Activated CD8-positive, alpha-beta T cell treated with anti-CD3 and anti-CD28 coated beads, Interleukin-2, amount 10 ng/mL, durations not matched to agents 7 days and 5 days (primary cell): ENCODE results near the gene HOXC9. TPM values are rescaled to one million over a fixed set of nuclear protein-coding genes. Genes with fewer than 3 reads are reported as not detected.

Experiments used
- ATAC-seq: fragments of 150-1000 bp; cut with Tn5 transposase; one replicate; pipeline ENCODE4 v1.10.0; 2021; ENCODE audit warnings: moderate library complexity
- CTCF ChIA-PET: fragments of 350-600 bp; sonication (Branson Sonifier 250); formaldehyde crosslinking; loops from one replicate; lab custom pipeline; 2021; ENCODE audit warnings: antibody characterized with exemption; lab: Charles Lee
- POLR2A ChIA-PET: fragments of 350-600 bp; sonication (Branson Sonifier 250); formaldehyde crosslinking; loops from one replicate; lab custom pipeline; 2021; ENCODE audit warnings: antibody characterized with exemption; lab: Charles Lee
- DNase-seq: peaks from one replicate; pipeline ENCODE4 v3.0.0-alpha.2; 2020
- H3K27ac Mint-ChIP-seq: one replicate; pipeline ENCODE4 v1.8.0; 2021; ENCODE audit warnings: mild to moderate bottlenecking, mixed read lengths
- H3K27me3 Mint-ChIP-seq: one replicate; pipeline ENCODE4 v1.8.0; 2021; ENCODE audit warnings: low read depth, mixed read lengths
- H3K36me3 Mint-ChIP-seq: one replicate; pipeline ENCODE4 v1.8.0; 2021; ENCODE audit warnings: low read depth, mixed read lengths
- H3K4me1 Mint-ChIP-seq: one replicate; pipeline ENCODE4 v1.8.0; 2021; ENCODE audit warnings: low read depth, mixed read lengths
- H3K4me3 Mint-ChIP-seq: one replicate; pipeline ENCODE4 v1.8.0; 2021; ENCODE audit warnings: mild to moderate bottlenecking, mixed read lengths
- H3K9me3 Mint-ChIP-seq: one replicate; pipeline ENCODE4 v1.8.0; 2022; ENCODE audit warnings: mixed read lengths; ENCODE audit not compliant: insufficient read depth
- total RNA-seq, 2 experiments: library from RNA; stranded (reverse); gene quantifications; one replicate each; pipeline ENCODE4 v1.2.3, GENCODE V29; 2021

The HOXC9 gene
- total RNA-seq, 2 experiments from 2014 or later: not detected

- H3K4me1 Mint-ChIP-seq: peaks cover 17% of the 10 kb centered on the region
- DNase-seq (no peak), ATAC-seq (no peak)
- H3K27me3 Mint-ChIP-seq: peaks cover 94% of the 10 kb centered on the region
- H3K4me3 Mint-ChIP-seq: no peak overlapping the region
- POLR2A ChIA-PET: no interaction called here
- H3K27ac Mint-ChIP-seq: no peak overlapping the region
- H3K36me3 Mint-ChIP-seq: no peaks in the 10 kb centered on the region
- H3K9me3 Mint-ChIP-seq: no peaks in the 10 kb centered on the region
- CTCF ChIA-PET: interaction anchor here (1.2 to 4.5 kb wide), 6 partner anchors 16 to 207 kb away, joined by 3 to 19 read pairs (median 5); partner anchors contain the start of genes HOXC10 and HOXC5
Observed at GRCh38 chr12:54001283-54002187, 1.6 kb downstream of the HOXC9 start.

GRCh38 chr12:54002278-54002914 is 2.4 kb downstream of the HOXC9 start:
- H3K4me3 Mint-ChIP-seq: no peak overlapping the region
- CTCF ChIA-PET: interaction anchor here (1.2 to 4.5 kb wide), 5 partner anchors 17 to 206 kb away, joined by 3 to 19 read pairs (median 4); partner anchors contain the start of genes HOXC10 and HOXC5
- ATAC-seq: no peak
- peaks cover 17% of the 10 kb centered on the region for H3K4me1 Mint-ChIP-seq
- no peaks in the 10 kb centered on the region for H3K9me3 Mint-ChIP-seq
- H3K27ac Mint-ChIP-seq: no peak overlapping the region
- DNase-seq: no peak
- peaks cover 95% of the 10 kb centered on the region for H3K27me3 Mint-ChIP-seq
- no peaks in the 10 kb centered on the region for H3K36me3 Mint-ChIP-seq
- POLR2A ChIA-PET: no interaction called here

- ChIA-PET CTCF (interaction anchor here (1.5 to 1.8 kb wide), 4 partner anchors 30 to 257 kb away, joined by 3 to 6 read pairs (median 4); partner anchors contain the start of gene HOXC5), POLR2A (no interaction called here)
- Mint-ChIP-seq H3K27me3 (peaks cover 95% of the 10 kb centered on the region), H3K4me3 (no peak overlapping the region), H3K4me1 (peaks cover 13% of the 10 kb centered on the region), H3K27ac (no peak overlapping the region), H3K9me3 (no peaks in the 10 kb centered on the region), H3K36me3 (no peaks in the 10 kb centered on the region)
- no peak for ATAC-seq
- no peak for DNase-seq
Observed at GRCh38 chr12:54002915-54003389, 3.0 kb downstream of the HOXC9 start.

GRCh38 chr12:54003625-54004024 is 3.7 kb downstream of the HOXC9 start:
- Mint-ChIP-seq H3K4me1 (peaks cover 13% of the 10 kb centered on the region), H3K36me3 (no peaks in the 10 kb centered on the region), H3K27me3 (peaks cover 95% of the 10 kb centered on the region), H3K9me3 (no peaks in the 10 kb centered on the region), H3K27ac (no peak overlapping the region), H3K4me3 (no peak overlapping the region)
- DNase-seq (no peak), ATAC-seq (no peak)
- CTCF ChIA-PET: interaction anchor here (0.9 to 6.3 kb wide), 10 partner anchors 12 to 258 kb away, joined by 3 to 89 read pairs (median 6); partner anchors contain the start of genes HOXC5 and SMUG1
- POLR2A ChIA-PET: no interaction called here

GRCh38 chr12:54004063-54004840 is 4.3 kb downstream of the HOXC9 start:
- CTCF ChIA-PET: interaction anchor here (0.9 to 6.3 kb wide), 11 partner anchors 12 to 258 kb away, joined by 3 to 89 read pairs (median 6); partner anchors contain the start of genes HOXC5 and SMUG1
- Mint-ChIP-seq H3K4me1 (peaks cover 15% of the 10 kb centered on the region), H3K9me3 (no peaks in the 10 kb centered on the region), H3K4me3 (no peak overlapping the region), H3K27ac (no peak overlapping the region), H3K27me3 (peaks cover 93% of the 10 kb centered on the region), H3K36me3 (no peaks in the 10 kb centered on the region)
- POLR2A ChIA-PET: no interaction called here
- ATAC-seq: no peak
- no peak for DNase-seq

- Mint-ChIP-seq H3K36me3 (no peaks in the 10 kb centered on the region), H3K4me1 (peaks cover 20% of the 10 kb centered on the region), H3K27ac (no peak overlapping the region), H3K27me3 (peaks cover 93% of the 10 kb centered on the region), H3K9me3 (no peaks in the 10 kb centered on the region), H3K4me3 (no peak overlapping the region)
- CTCF ChIA-PET: interaction anchor here (0.7 to 7.0 kb wide), 17 partner anchors 13 to 247 kb away, joined by 3 to 91 read pairs (median 6); partner anchors contain the start of genes HOXC5 and SMUG1
- DNase-seq: no peak
- no peak for ATAC-seq
- POLR2A ChIA-PET: interaction anchor here (1.0 kb wide), 1 partner anchor 28 kb away, joined by 5 read pairs; the partner anchor contains the start of gene HOXC5
Observed at GRCh38 chr12:54004841-54005530, 5.0 kb downstream of the HOXC9 start.

GRCh38 chr12:54005531-54005852 is 5.5 kb downstream of the HOXC9 start:
- DNase-seq (no peak), ATAC-seq (peak; percentile 6)
- peaks cover 20% of the 10 kb centered on the region for H3K4me1 Mint-ChIP-seq
- no peaks in the 10 kb centered on the region for H3K9me3 Mint-ChIP-seq
- POLR2A ChIA-PET: interaction anchor here (0.6 to 1.0 kb wide), 2 partner anchors 27 to 34 kb away, joined by 3 to 5 read pairs; partner anchors contain the start of gene HOXC5
- peaks cover 95% of the 10 kb centered on the region for H3K27me3 Mint-ChIP-seq
- no peak overlapping the region for H3K27ac Mint-ChIP-seq
- no peaks in the 10 kb centered on the region for H3K36me3 Mint-ChIP-seq
- CTCF ChIA-PET: interaction anchor here (0.6 to 7.0 kb wide), 28 partner anchors 7 to 315 kb away, joined by 3 to 91 read pairs (median 5); partner anchors contain the start of genes HOXC12, HOXC5 and SMUG1
- no peak overlapping the region for H3K4me3 Mint-ChIP-seq

GRCh38 chr12:54005853-54006558 is 6.0 kb downstream of the HOXC9 start:
- Mint-ChIP-seq H3K36me3 (no peaks in the 10 kb centered on the region), H3K27me3 (peaks cover 92% of the 10 kb centered on the region), H3K27ac (no peak overlapping the region), H3K4me3 (peak overlapping the region; percentile 71), H3K9me3 (no peaks in the 10 kb centered on the region), H3K4me1 (peaks cover 20% of the 10 kb centered on the region)
- POLR2A ChIA-PET: interaction anchor here (0.6 to 1.0 kb wide), 2 partner anchors 27 to 35 kb away, joined by 3 to 5 read pairs; partner anchors contain the start of gene HOXC5
- ATAC-seq: peak; percentile 82
- peak; percentile 88 for DNase-seq
- CTCF ChIA-PET: interaction anchor here (0.6 to 7.0 kb wide), 29 partner anchors 8 to 315 kb away, joined by 3 to 91 read pairs (median 5); partner anchors contain the start of genes HOXC10, HOXC12, HOXC5 and SMUG1

GRCh38 chr12:54006559-54007220 is 6.7 kb downstream of the HOXC9 start:
- H3K27ac Mint-ChIP-seq: no peak overlapping the region
- peak overlapping the region; percentile 71 for H3K4me3 Mint-ChIP-seq
- DNase-seq (no peak), ATAC-seq (no peak)
- H3K36me3 Mint-ChIP-seq: no peaks in the 10 kb centered on the region
- H3K27me3 Mint-ChIP-seq: peaks cover 92% of the 10 kb centered on the region
- peaks cover 20% of the 10 kb centered on the region for H3K4me1 Mint-ChIP-seq
- H3K9me3 Mint-ChIP-seq: no peaks in the 10 kb centered on the region
- CTCF ChIA-PET: interaction anchor here (1.0 to 7.0 kb wide), 20 partner anchors 9 to 210 kb away, joined by 3 to 91 read pairs (median 5); partner anchors contain the start of genes HOXC10, HOXC12, HOXC5 and SMUG1
- POLR2A ChIA-PET: no interaction called here
